ENCODE measurements around the gene IQGAP2.
"Not testable (repeated sequence)": the region's sequence is repeated elsewhere in the genome, so short reads cannot be mapped to it uniquely, and the experiment has no call there.

Gene IQGAP2

DNA sequence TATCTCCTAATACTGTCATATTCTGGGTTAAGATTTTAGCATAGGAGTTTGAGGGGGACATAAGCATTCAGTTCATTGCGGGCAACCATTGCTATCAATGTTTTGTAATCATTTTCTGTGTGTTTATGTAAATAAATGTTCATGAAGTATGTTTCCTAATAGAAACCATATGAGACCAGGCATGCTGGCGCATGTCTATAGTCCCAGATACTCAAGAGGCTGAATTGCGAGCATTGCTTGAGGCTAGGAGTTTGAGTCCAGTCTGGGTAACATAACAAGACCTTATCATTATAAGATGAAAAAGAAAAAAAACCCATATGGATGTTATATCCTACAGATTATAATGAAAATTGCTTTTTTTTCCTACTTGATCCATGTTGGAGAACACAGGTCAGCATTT, 129.0 kb downstream of the IQGAP2 start:
- no peak for DNase-seq (ENCODE audit: low spot score)

- no peak for DNase-seq (ENCODE audit: low spot score)
Observed at GRCh38 chr5:76532973-76533372, 129.9 kb downstream of the IQGAP2 start.

DNA sequence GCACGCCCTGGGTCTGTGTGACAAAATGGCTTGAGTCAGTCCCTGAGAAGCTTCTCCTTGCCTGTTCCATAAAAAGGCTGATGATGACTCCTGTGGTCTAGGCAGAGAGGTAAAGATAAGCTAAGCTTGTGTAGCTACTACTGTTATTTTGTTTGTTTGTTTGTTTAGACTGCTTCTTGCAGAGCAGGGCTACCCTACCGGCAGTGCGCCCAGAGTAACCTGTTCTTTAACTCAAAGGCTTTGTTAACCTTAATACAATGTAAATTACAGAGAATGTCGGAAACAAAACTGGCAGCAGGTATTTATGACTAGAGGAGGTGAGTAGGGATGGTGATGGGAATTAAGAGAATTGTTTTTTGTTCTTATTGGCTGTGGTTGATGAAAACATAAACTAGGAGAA, 132.5 kb downstream of the IQGAP2 start:
- no peak for DNase-seq (ENCODE audit: low spot score)

DNA sequence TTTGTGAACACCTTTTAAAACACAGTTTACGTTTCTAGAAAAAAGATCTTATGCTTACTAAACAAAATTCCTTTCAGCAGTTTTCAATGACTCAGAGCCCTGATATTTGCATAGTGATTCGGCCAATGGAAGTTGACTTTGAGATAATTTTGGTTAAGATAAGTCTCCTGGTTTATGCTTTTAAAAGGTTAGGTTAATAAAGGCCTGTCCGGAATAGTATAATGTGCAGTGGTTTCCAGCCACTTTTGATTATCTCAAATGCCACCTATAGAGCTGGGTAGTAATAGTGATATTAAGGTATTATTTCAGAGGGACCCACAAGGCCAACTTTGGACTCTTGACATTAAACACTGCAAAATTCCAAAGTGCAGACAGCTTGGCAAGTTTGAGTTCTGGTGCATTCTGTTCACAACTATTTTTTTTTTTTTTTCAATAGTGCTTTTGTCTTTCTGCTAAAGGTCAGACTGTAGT, 134.0 kb downstream of the IQGAP2 start:
- DNase-seq (ENCODE audit: low spot score), result no peak

DNA sequence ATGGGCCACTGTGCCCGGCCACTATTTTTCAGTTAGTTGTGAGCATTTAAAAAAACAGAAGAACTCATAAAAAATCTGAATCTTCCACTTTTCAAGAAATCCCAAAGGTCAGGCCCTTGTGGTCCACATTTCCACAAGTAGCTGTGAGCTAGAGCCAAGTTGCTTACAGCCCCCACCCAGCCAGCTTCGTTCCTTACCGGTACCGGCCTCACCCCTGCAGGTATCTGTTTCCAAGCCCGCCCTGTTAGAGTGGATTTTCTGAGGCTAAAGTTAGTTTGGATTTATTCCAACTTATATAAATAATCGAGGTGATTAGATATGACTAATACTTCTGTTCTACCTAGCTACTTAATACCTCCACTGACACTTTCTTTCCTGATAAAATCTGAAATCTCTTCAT, 139.2 kb downstream of the IQGAP2 start:
- no peak for DNase-seq (ENCODE audit: low spot score)

DNA sequence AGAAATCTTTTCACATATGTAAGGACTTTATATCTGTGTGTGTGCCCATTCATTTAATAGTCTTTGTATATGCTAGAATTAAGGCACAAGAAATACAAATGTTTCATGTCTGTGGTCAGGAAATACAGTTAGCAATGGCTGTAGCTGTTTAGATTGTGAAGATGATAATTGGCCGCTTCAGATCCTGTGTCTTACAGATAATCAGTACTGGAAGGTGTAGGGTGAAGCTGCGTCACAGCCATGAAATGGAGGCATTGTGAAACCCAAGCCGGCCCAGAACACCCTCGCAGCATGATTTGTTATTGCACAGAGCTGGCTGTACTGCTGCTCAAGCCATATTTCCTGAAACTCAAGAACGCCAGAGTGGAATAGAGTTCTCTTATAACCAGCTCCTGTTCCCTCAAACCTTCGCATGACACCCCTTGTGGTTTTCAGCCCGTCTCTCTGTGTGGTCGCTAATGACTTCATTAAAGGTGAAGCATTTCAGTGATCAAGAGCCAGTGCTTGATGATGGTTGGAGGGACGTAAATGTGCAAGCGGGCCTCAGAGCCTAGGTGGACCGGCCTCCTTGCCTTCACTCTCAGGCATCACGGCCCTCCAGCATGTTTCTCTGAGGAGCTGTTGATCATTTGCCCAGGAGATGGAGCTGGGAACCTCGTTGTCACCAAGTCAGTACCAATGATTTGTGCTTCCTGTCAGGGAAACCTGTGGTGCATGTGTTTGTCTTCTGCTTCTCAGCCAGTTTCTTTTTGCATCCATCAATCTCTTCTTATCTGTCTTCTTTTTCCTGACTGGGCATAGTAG, 140.0 kb downstream of the IQGAP2 start:
- DNase-seq (ENCODE audit: low spot score), result no peak

DNA sequence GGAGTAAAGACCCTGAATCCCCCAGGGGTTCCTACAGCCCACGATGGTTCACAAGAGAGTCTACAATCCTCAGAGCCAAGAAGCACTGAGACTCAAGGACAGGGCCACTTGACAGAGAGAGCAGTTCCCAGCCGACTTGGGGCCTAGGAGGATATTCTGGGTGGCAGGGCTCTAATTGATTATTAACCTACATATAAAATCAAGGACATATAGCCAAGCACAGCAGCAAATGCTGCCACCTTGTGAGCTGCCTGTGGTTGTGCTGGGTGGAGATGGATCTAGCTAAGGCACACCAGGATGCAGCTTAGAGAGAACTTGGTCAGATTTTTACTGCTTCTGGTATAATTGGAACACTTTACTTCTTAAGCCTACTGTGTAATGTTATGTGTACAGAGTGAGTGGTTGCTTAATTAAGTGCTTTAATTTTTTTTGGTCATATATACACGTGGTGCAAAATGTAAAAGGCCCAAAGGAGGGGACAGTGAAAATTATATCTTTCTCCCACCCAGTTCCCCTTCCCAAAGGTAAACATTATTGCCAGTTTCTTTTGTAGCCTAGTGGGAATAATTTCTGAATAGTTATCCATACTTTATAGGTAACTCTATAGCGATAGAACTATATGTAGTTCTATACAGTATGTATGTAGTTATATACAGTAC, 141.3 kb downstream of the IQGAP2 start:
- no peak for DNase-seq (ENCODE audit: low spot score)

- no peak for DNase-seq (ENCODE audit: low spot score)
Observed at GRCh38 chr5:76545184-76545583, 142.1 kb downstream of the IQGAP2 start.

DNA sequence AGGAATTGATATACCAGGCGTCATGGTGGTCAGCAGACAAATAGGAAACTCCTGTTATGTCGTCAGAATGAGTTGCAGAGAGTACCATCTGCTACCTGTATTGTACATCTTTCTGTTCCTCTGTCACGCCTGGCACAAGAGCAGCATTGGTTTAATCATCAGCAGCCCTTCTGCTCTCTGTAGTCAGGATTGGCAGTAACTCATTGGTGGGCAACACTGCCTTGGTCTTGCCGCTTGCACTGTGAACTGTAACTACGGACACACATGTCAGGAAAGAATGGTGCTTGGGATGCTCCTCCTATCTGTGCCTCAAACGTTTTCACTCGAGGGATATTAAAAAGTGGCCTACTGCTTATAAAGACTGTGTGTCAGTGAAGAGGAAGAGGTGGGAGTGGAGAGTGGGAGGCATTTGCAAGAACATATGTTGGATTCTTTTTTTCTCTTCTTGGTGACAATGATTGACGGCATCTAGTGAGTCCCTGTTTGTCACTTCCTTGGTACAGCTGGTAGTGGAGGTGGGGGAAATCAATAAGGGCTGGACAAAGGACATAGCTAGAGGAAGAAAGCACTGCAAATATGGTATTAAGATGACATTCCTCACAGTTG, 143.5 kb downstream of the IQGAP2 start:
- no peak for DNase-seq (ENCODE audit: low spot score)

DNA sequence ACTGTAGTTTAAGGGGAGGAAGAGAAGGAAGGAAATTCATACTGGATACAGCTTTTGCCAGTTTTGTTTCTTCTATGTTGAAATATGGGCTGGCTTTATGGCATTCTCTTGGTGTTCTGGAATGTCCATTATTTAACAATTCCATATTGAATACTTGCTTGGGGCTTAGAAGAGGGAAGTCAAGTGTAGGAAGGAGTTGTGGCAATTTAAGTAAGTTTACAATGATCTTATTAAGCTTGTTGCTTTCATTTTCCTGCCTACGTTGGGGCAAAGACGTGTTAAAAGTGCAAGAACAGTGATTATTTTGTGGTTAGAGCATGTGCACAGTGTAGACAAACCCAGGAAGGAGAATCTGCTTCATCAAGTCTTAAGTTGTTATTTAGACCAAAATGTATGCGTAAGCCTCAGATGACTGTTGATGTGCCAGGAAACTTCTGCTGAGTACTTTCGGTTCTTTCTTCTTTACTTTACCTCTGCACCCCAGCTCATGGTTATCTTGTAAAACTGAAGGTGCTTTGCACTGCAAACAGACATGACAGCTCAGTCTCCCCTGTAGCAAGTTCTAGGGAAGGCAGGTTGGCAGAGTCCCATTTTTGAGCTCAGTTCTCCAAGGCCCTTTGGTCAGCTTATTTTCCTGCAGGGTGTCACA, 144.3 kb downstream of the IQGAP2 start:
- DNase-seq (ENCODE audit: low spot score), result no peak

DNA sequence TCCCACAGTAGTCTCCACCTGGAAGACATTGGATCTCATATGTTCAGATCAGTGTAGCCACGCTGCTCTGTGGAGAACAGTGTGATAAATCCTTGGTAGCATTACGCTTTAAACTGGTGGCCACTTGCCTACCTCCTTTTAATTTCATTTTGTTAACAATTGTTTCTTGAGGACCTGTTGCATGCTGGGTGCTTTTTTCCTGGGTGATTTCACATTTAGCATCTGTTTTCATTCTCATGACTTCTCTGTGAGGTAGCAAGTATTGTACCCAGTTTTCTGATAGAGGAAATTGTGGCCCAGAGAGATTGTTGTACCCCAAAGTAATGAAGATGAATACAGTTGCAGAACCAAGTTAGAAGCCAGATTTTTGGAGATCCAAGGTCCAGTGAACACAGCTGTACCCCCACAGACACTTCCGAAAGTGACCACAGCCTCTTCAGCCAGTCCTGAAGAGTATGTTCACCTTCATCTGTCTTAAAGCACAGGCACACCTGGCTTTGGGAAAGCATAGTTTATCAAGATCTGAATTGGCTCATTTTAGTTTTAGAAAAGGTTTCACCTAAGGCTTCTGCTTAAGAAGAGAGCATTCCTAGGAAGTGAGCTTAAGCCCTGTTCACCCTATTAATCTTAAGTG, 144.9 kb downstream of the IQGAP2 start:
- no peak for DNase-seq (ENCODE audit: low spot score)

DNA sequence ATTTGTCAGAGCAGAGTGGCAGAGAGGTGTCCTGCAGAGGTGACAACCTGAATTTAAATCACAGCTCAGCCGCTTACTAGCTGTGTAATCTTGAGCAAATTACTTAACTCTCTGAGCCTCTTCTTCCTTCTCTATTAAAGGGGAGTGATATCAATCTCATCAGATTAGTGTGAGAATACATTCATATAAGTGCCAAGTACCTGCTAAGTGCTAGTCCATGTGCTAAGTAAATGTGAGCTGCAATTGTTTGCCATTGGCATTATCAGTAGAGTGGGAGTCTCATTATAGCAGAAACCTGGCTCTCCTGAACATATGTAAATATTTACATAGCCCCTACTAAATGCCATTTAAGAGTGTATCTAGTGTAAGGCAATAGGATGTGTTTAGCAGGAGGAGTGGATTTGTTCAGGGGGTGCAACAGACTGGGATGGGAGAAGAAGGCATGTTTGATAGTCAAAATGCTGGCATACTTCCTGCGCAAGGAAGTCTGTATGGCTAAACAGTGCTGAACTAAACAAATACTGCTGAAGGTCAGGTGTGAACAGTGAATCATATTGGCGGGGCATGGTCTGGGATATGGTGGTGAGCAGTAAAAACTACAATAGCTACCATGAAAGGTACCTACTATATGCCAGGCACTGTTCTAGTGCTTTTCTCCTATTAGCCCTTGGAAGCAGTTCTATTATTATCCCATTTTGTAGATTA, 145.6 kb downstream of the IQGAP2 start:
- DNase-seq (ENCODE audit: low spot score), result no peak

- DNase-seq (ENCODE audit: low spot score), result not testable (repeated sequence)
Observed at GRCh38 chr5:76550881-76551280, 147.8 kb downstream of the IQGAP2 start.

GRCh38 chr5:76552546-76552945, 149.5 kb downstream of the IQGAP2 start:
- DNase-seq (ENCODE audit: low spot score), result no peak

- DNase-seq (ENCODE audit: low spot score), result no peak
Observed at GRCh38 chr5:76553251-76553650, 150.2 kb downstream of the IQGAP2 start.

- no peak for DNase-seq (ENCODE audit: low spot score)
Observed at GRCh38 chr5:76555114-76555513, 152.0 kb downstream of the IQGAP2 start.

GRCh38 chr5:76555717-76556116, 152.6 kb downstream of the IQGAP2 start:
- DNase-seq (ENCODE audit: low spot score), result no peak

DNA sequence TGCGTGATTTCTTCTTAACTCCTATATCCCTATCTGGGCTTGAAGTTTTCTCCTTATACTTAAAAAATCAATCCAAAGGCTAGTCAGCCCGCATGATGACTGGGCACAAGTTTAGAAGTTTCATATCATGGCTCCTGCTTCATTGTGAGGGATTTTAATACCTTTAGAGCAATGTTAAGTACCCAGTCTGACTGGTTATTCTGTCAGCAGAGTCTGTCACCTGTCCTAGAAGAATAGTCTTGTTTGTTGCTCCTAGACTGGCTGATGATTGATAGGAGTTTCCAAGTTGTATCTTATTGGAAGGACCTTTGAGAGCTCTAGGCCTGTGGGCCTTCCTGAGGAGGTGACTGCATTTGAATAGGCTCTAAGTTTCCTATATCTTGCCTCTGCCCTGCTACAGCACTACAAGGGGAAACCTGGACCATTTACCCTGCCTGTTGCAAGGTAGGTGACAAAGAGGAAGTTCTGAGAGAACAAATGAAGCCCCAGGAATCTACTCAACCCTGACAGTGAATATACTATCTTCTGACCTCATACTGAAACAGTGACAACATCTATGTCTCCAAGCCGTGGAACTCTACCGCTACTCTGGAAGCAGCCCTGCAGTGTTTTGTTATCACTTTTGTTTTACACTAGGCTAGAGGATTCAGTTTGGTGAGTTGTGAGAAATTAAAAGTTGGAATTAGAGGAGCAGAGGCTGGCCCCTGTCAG, 153.6 kb downstream of the IQGAP2 start:
- DNase-seq (ENCODE audit: low spot score), result no peak

DNA sequence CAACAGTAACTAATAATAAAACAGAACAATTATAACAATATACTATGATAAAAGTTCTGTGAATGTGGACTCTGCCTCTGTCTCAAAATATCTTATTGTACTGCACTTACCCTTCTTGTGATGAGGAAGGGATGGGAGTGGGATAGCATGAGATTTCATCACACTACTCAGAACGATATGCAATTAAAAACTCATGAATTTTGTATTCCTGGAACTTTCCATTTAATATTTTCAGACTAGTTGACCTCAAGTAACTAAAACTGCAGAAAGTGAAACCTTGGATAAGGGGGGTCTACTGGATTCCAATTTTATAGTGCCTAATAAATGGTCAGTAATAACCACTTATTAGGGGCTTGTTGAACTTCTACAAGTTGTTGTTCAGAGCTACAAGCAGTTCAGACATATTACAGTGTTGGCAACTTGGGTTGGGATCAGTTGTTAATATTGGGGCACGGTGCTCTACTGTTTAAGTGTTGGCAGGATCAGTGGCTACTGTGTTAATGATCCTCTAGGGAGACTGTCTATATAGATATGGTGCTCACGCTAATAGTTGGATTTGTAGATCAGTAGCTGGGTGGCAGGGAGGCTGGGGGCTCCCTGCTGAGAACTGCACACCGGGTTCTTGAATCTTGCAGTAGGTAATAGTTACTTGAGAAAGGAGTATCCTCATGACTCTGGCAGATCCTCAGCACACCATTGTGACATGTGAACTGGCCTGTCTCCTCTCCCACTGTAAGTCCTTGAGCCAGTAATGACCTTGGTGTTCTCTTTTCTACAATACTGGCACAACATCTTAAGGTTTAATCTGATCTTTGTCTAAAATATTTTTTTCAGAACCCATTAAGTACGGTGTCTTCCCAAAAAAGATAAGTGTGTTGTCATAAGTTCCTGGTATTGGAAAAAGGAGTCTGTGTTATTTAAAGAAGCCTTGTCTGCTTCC, 158.1 kb downstream of the IQGAP2 start:
- DNase-seq (ENCODE audit: low spot score), result no peak

Data from SK-N-DZ (cell line).